NAMALWA (cell line): ENCODE results near the gene CTU2.
"Not testable (repeated sequence)": the region's sequence is repeated elsewhere in the genome, so short reads cannot be mapped to it uniquely, and the experiment has no call there.

Experiments used
- DNase-seq: peaks from one replicate; pipeline ENCODE4 v3.0.0-alpha.2; 2015; ENCODE audit warnings: low spot score

CTU2 gene

DNA sequence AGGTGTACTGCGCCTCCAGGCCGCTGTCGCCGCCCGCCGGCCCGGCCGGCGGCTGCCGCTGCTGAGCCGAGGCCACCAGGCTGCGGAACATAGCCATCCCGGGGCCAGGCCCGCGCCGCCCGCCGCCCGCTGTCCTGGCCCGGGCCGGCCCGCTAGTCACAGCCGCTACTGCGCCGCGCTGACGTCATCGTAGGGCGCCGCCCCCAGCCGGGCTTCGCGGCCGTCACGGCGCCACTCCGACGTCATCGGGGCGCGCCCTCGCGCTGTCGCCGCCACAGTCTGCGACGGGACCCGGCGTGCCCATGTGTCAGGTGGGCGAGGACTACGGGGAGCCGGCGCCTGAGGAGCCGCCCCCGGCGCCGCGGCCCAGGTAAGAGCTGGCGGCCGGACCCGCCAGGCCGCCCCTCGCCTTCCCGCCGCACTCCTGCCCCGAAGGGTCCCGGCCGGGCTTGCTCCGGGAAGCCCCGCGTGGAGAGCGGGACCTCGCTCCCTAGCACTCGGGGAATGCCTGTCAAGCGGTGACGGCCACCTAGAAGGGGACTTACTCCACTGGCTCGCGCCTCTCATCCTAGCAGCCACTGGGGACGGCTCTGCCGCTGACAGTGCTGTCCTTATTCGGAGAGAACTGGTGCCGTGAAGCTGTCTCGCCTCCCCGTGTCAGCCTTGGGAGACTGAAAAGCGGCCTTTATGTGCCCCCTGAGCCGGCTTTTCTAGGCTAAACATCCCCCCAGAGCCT is at the start of gene CTU2, which contains the start of gene RNF166:
CTU2 (plus strand) TSS at position 275 of the 736 bp plus-strand sequence; CDS start at position 303, 28 bp downstream.
RNF166 (minus strand) TSS at position 180 of the 736 bp plus-strand sequence; CDS start at position 97, 83 bp downstream.
- peak; percentile 91 for DNase-seq

DNA sequence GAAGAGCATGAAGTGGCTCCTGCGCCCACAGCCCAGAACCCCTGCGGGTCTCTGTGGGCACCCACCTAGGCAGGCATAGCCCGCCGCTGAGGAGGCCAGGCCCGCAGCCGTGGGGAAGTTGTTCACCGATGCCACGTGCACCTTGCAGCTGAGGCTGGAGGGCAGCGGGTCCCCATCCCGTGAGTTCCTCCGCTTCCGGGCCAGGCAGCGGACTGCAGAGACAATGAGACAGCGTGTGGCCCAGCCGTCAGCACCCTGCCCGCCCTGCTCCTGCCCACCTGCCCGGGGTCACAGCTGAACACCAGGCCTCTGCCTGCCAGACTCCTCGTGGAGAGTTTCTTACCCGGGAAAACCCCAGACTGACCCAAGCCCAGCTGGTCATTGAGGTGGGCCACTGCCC is 48.9 kb upstream of the CTU2 start:
- DNase-seq, result no peak

DNA sequence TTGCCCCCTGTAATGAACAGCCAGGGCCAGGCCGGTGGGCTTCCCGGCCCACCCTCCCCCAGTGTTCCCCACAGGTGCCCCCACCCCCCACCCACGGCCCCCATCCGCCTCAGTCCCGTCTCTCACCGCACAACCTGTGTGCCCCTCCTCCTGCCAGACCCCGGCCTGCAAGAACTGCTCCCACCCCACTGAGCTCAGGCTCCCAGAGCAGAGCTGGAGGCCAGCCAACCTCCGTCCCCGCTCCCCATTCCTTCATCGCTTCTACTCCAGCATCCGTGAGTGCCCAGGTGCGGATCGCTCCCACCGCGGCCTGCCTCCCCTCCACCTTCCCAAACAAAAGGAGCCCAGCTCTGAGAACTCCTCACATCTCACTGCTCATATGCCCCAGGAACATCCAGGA is 47.6 kb upstream of the CTU2 start:
- DNase-seq, result no peak

DNA sequence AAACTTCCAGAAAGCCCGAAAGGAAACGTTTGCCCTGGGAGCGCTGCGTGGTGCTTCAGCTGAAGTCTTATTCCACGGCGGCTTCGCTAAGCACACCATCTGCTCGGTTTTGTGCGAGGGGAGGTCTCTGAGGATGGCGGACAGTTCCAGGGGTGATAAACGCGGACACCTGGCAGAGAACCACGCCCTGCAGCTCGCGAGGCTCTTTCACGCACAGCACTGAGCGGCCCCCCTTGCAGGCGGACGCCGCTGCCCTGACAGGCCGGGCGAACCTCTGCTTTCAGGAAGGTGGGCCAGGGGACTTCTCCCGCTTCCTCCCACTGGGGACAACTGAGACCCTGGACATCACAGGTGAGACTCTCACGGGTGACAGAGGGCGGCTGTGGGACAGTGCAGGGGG is 47.1 kb upstream of the CTU2 start:
- DNase-seq, result no peak

DNA sequence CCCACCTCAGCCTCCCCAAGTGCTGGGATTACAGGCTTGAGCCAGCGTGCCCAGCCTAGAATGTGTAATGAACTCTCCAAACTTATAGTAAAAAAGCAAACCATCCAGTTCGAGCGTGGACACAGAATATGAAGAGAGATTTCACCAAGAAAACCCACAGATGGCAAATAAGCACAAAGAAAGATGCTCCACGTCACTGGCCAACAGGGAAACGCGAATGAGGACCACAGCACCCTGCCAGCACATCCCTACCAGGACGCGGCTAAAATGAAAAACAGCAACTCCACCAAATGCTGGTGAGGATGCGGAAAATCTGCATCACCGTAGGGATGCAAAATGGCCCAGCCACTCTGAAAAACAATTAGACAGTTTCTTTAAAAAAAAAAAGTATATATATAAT is 44.8 kb upstream of the CTU2 start:
- no peak for DNase-seq

DNA sequence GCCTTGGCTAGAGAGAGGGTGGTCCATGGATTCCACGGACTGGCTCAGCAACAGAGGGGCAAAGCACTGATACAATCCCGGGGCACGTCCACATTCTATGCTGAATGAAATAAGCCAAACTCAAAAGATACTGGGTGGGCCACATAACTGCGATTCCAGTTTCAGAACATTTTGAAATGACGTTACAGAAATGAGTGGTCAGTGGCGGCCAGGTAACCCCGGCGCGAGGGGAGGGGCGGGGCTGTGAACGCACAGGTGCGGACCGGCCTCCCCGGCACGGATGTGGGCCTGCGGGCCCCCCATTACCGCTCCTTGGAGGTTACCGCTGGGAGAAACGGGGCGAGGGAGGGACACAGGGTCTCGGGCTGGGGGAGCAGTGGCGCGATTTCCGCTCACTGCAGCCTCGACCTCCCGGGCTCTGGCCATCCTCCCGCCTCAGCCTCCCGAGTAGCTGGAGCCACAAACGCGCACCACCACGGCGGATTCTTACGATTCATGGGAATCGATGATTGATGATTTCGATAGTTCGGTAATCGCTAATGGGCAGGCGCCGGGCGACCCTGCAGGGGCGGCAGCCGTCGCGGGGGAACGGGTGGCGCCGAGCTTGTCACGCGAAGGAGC is 44.0 kb upstream of the CTU2 start:
- no peak for DNase-seq

DNA sequence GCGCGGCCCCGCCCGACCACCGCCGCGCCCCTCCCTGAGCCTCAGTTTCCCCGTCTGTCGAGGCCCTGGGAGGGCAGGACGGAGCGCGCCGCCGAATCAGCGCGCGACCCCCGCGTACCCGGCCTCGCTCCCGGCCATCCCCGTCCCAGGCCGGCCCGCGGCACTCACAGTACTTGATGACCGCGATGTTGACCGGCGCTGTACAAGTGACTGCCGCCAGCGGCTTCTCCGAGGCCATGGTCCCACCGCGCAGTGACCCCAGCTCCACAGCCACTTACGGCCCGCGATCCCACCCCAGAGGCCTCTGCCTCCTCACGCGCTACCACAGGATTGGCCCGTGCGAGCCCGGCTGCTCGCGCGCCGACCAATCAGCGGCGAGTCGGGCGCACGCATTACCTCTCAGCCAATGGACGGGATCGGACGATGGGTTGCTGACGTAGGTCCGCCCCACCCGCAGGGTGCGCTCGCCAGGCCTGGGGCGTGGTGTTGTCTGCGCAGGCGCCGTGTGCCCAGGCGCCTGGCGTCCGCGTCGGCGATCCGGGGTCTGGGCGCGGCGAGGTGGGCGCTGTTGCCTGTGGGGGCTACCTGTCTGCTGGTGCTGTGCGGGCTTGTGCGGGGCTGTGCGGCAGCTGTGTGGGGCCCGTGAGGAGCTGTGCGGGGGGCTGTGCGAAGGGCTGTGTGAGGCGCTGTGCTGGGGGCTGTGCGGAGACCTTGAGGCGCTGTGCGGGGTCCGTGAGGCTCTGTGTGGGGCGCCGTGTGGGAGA is 43.3 kb upstream of the CTU2 start, which contains the start of gene MVD:
MVD (minus strand) TSS at position 249 of the 764 bp plus-strand sequence; CDS start at position 238, 11 bp downstream.
- peak; percentile 98 for DNase-seq

DNA sequence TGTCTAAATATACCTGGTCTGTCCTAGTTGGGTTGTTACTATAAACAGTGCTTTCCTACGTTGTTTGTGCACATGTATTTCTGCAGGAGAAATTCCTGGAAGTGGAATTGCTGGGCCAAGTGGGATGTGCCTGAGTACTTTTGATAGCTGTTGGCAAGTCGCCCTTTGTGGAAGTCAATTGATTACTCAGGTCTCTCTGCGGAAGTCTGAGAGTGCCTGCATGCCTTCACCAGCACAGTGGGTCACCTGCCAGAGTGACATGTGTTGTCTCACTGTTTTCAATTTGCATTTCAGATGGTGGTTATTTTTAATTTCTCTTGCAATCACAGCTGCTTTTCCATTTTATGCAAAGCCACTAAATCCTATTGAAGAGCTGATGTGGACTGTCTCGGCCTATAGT is 41.2 kb upstream of the CTU2 start:
- DNase-seq, result peak; percentile 84

DNA sequence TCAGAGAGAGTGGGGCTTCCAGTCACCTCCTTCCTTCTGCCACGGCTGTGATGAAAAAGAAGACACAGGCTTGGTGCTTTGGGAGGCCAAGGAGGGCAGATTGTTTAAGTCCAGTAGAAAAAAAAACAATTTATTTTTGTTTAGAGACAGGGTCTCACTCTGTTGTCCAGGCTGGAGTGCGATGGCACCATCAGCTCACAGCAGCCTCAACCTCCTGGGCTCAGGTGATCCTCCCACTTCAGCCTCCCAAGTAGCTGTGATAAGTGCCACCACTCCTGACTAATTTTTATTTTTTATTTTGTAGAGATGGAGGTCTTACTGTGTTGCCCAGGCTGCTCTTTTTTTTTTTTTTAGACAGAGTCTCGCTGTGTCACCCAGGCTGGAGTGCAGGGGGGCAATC is 40.7 kb upstream of the CTU2 start:
- DNase-seq, result no peak

DNA sequence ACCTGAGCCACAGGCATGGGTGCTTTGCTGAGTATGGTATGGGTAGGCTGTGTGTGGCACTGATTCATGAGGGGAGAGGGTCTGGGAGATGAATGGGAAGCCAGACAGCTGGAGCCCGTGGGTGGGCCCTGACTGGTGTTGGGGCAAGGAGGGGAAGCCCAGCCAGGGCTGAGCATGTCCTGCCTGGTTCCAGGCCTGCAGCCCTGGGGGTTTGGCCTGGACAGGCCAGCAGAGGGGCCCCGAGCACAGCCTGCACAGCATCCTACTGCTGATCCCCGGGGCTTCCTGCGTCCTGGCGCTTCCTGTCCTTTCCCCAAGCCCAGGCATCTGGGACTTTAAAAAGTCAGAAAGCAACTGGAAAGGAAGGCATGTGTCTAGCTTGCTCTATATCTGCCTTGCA is 38.8 kb upstream of the CTU2 start:
- no peak for DNase-seq

DNA sequence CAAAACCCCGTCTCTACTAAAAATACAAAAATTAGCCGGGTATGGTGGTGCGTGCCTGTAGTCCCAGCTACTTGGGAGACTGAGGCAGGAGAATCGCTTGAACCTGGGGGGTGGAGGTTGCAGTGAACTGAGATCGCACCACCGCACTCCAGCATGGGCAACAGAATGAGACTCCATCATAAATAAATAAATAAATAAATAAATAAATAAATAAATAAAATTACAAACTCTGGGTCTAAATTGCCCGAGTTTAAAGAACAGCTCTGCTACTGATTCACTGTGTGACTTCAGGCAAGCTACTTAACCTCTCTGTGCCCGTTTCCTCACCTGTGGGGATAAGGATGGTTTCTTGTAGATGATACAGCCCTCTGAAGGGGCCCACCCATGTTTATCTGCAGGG is 36.8 kb upstream of the CTU2 start:
- DNase-seq, result not testable (repeated sequence)

DNA sequence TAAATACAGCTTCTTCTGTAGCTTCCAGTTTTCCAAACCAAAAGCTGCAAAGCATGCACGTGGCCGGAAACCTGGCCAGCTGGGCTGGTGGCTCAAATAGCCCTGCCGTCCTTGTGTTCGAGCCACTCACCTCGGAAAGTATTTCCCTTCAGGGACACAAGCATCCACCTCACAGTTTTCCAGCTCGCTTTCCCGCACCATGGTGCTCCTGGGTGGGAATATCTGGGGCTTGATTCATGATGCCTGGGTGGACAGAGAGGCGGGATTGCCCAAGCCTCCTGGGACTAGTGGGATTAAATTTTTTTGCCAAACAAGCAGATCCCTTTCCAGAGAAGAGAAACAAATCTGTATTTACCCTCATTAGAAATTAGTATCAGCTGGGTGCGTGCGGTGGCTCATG is 36.3 kb upstream of the CTU2 start:
- no peak for DNase-seq

DNA sequence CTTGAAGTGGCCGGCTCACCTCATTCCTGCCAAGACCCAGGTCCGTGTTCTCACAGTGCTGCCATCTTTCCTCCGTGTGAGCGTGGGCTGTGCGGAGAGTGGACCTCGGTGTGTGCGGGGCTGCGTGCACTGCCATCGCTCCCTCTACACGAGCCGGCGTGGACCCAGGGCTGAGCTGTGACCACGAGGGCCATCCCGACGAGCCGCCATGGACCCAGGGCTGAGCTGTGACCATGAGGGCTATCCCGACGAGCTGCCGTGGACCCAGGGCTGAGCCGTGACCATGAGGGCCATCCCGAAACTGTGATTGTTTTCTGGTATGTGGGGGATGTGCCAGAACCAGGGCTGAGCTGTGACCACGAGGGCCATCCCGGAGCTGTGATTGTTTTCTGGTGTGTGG is 34.5 kb upstream of the CTU2 start:
- DNase-seq, result no peak

DNA sequence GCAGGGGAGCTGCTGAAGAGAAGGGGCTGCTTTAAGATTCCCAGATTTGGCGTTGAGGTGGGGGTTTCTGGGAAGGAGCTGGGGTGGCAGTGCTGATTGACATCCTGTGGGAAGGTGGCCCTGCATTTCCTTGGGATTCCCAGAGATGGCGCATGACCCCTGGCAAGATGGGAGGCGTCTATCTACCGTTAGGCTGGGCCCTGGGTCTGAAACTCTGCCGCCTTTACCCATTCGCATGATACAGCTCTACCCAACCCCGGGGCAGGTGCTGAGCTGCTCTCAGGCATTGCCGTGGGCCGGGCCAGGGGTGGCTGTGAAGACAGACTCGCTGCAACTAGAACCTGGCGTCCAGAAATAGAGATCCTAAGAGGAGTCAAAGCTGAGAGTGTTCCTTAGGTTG is 33.5 kb upstream of the CTU2 start:
- no peak for DNase-seq

DNA sequence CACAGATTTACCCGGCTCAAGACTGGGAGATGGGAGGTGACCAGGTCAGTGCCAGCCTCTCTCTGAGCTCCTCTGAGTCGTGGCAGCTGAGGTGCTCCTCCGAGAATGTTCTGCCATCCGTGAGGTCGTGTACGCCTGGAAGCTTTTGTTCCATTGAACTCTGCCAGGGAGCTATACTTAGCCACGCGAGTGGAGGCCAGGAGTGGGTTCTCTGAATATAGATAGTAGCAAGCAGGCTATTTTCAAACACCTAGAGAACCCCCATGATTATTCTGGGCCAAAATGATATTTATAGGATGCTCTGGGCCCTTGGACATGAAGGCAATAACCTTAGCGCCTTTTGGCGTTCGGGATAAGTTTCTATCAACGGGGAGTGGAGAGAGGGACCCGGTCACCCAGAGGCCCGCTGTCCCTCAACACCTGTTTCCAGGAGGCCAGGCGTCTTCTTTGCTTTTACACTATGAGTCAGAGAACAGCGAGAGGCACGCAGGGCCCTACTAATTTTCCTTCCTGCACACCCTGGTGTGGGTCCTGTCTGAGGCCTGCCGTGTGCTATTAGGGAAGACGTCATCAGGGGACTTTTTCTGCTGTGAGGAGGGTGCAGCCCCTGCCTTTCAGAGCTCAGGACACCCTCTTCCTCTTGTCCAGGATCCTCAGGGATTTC is 32.5 kb upstream of the CTU2 start:
- no peak for DNase-seq

DNA sequence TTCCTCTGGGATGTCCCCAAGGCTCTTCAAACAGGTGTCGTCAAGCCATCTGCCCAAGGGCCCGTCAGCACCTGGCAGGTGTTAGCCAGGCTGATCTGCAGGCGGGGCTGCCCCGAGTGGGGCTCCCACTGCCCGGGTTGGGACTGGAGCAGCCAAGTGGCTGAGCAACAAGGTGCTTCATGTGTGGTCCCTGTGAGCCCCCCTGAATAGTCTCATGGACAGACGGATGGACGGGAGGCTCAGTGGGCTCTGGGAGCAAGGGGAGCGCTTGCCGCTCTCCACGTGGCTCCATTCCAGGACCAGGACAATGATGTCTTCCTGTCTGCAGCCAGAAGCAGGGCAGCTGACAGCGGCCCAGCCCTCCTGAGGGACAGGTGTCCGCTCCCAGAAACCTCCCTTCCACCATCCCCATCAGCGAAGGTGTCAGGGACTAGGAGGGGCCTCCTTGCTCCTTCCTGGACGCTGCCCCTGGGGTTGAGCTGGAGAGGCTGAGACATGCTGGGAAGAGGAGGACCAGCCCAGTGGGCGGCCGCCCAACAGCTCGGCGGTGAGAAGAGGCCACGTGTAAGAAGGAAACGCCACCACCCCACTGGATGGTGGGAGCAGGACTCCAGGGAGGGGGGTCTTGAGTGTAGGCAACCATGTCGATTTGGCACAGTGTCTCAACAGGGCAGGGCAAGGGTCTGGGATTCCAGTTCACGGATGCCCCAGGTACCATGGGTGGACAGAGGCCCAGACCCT is 29.6 kb upstream of the CTU2 start:
- no peak for DNase-seq

DNA sequence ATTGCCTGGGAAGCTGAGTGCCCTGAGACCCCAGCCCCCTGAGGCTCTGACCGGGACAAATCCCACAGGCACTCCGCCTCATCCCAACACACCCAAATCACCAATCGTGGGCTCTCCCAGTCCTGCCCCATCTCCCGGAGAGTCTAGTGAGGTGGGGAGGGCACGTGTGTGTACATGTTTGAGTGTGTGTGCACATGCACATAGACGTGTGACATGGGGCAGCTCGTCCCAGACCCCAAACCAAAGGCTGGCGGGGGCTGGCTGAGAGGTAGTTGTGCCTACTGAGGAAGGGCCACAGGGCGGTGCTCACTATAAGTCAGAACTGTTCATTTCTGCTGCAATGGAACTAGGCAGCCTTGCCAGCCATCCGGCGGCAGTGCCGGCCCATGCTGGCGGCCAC is 28.6 kb upstream of the CTU2 start:
- no peak for DNase-seq

DNA sequence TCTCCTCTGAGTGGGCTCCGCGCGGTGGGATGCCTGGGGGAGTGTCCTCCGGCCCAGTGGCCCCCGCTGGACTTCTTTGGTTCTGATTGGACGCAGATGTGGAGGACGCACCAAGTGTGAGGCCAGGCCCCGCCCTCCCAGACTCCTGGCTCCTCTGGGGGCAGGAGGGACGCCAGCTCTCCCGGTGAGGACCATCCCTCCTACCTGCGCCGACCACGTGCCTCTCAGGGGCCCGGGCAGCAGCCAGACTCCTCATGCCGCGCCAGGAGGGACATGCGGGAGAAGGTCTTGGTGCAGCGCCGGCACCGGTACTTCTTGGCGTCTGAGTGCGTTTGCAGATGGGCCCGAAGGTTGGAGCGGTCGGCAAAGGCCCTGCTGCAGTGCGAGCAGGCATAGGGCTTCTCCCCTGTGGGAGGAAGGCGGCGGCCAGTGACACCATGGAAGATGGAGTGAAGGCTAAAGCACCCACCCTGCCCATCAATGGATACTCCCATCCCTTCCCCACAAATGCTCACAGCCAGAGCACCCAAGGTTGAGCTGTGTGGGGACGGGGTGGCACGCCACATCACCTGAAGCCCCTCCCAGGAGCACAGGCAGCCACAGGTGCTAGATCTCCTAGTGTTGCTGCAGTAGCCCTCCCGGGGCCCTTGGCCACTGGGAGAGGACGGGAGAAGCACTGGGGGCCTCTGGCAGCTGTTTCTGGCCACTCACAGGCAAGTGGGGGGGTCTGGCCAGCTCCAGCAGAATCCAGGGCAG is 27.9 kb upstream of the CTU2 start:
- no peak for DNase-seq

DNA sequence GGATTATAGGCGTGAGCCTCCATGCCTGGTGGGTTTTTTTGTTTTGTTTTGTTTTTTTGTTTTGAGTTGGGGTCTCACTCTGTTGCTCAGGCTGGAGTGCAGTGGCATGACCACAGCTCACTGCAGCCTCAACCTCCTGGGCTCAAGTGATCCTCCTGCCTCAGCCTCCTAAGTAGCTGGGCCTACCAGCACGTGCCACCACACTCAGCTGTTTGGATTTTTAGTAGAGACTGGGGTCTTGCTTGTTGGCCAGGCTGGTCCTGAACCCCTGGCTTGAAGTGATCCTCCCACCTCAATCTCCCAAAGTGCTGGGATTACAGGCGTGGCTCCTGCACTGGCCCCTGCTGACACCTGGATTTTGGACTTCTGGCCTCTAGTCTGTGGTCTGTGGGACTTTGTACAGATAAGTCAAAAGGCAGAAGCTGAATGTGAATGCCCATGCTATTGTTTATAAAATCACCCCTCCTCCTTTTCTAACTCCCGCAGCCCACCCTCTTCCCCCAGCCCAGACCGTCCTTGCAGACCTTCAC is 25.7 kb upstream of the CTU2 start:
- DNase-seq, result no peak

DNA sequence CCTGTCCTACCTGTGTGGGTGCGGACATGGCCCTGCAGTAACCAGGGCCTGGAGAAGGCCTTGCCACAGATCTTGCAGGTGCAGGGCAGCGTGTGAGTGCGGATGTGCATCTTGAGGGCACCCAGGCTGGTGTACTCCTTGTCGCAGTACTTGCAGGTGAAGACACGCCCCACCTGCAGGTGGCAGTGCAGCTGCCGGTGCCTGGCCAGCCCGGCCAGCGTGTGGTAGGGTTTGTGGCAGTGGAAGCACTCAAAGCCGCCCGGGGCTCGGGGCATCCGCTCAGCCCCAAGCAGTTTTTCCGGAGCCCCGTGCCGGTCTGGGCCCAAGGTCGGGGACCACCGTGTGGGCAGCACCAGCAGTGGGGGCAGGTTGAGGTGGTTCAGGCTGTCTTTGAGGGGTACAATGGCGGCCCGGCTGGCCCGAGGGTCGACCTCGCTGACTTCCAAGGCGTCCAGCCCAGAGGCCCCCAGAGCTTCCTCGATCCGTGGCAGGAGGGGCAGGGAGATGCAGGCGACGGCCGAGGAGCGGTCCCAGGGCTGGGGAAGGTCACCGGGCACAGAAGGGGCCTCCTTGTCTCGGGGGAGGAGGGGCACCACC is 25.1 kb upstream of the CTU2 start:
- DNase-seq, result peak; percentile 79
